H1 (cell line): ENCODE measurements around the gene SH3PXD2A. TPM values are rescaled to one million over a fixed set of nuclear protein-coding genes. Genes with fewer than 3 reads are reported as not detected.
A peak's percentile ranks its signal among the peaks of the same experiment; 100 is the strongest.

ENCODE experiments used
- CTCF ChIA-PET: fragments of 300-600 bp; sonication (Branson Sonifier 250); formaldehyde crosslinking; loops from one replicate; lab custom pipeline; 2021; ENCODE audit not compliant: partially characterized antibody; lab: Charles Lee
- POLR2A ChIA-PET: fragments of 300-600 bp; sonication (Branson Sonifier 250); formaldehyde crosslinking; loops from one replicate; lab custom pipeline; 2021; ENCODE audit warnings: inconsistent platforms; ENCODE audit not compliant: partially characterized antibody; lab: Charles Lee
- DNase-seq, 2 experiments: peaks; one replicate each; pipeline versions ENCODE4 v3.0.0 to v3.0.0-alpha.2; 2010 to 2022; ENCODE audit warnings: low spot score in 2 of 2, low read depth in 1 of 2, mixed read lengths in 1 of 2
- FAIRE-seq: peaks from 2 replicates; lab custom pipeline; 2011; peaks lifted over from hg19 to GRCh38; lab: Jason Lieb, UNC
- H2AFZ ChIP-seq: 2 replicates; pipeline ENCODE4 v1.8.1; 2012; ENCODE audit warnings: low read length, inconsistent platforms
- H2AK5ac ChIP-seq: 2 replicates; pipeline ENCODE4 v1.6.1; 2013; ENCODE audit warnings: low read depth, low read length
- H2BK120ac ChIP-seq: replicated peaks from 2 replicates; pipeline ENCODE3; 2013; ENCODE audit warnings: low read depth, low read length, inconsistent platforms
- H2BK12ac ChIP-seq: 2 replicates; pipeline ENCODE4 v1.6.1; 2013; ENCODE audit warnings: low read depth, low read length
- H2BK15ac ChIP-seq: 2 replicates; pipeline ENCODE4 v1.6.1; 2013; ENCODE audit warnings: low read length
- H2BK20ac ChIP-seq: 2 replicates; pipeline ENCODE4 v1.6.1; 2013; ENCODE audit warnings: low read length
- H2BK5ac ChIP-seq: 2 replicates; pipeline ENCODE4 v1.6.1; 2013; ENCODE audit warnings: low read depth, low read length
- H3K14ac ChIP-seq: 2 replicates; pipeline ENCODE4 v1.6.1; 2013; ENCODE audit warnings: inconsistent platforms; ENCODE audit not compliant: insufficient read length
- H3K18ac ChIP-seq: 2 replicates; pipeline ENCODE4 v1.6.1; 2013; ENCODE audit warnings: low read length; ENCODE audit errors: extremely low read depth
- H3K23ac ChIP-seq: 2 replicates; pipeline ENCODE4 v1.6.1; 2013; ENCODE audit warnings: inconsistent platforms; ENCODE audit not compliant: insufficient read length
- H3K23me2 ChIP-seq: 2 replicates; pipeline ENCODE4 v1.6.1; 2013; ENCODE audit warnings: low read depth, low read length
- H3K27ac ChIP-seq: 2 replicates; pipeline ENCODE4 v1.6.1; 2011; ENCODE audit warnings: low read depth, low read length, inconsistent platforms
- H3K27me3 ChIP-seq, 4 experiments: replicated peaks in 1 of 4; 1 replicate in 1 of 4; 2 replicates in 3 of 4; pipeline versions ENCODE4 v1.6.1 to v1.8.1; 2011 to 2013; ENCODE audit warnings: low read length in 3 of 4, mild to moderate bottlenecking in 3 of 4, inconsistent platforms in 2 of 4, mixed read lengths in 2 of 4, moderate library complexity in 1 of 4; ENCODE audit not compliant: control insufficient read depth in 3 of 4, insufficient read depth in 3 of 4; ENCODE audit errors: extremely low read depth in 1 of 4
- H3K36me3 ChIP-seq, 4 experiments: 2 replicates each; pipeline versions ENCODE4 v1.6.1 to v1.8.1; 2011 to 2013; ENCODE audit warnings: mild to moderate bottlenecking in 4 of 4, low read length in 3 of 4, moderate library complexity in 2 of 4, control low read depth in 1 of 4, inconsistent platforms in 1 of 4; ENCODE audit not compliant: insufficient read depth in 4 of 4, control insufficient read depth in 2 of 4
- H3K4ac ChIP-seq: replicated peaks from 2 replicates; pipeline ENCODE3; 2013; ENCODE audit warnings: low read length, low read depth, mixed read lengths, inconsistent platforms; ENCODE audit not compliant: insufficient read length
- H3K4me1 ChIP-seq, 4 experiments: replicated peaks in 1 of 4; 1 replicate in 1 of 4; 2 replicates in 3 of 4; pipeline versions ENCODE4 v1.6.1 to v1.8.1; 2011 to 2013; ENCODE audit warnings: low read length in 3 of 4, inconsistent platforms in 2 of 4, mixed read lengths in 1 of 4; ENCODE audit not compliant: insufficient read depth in 4 of 4, control insufficient read depth in 3 of 4
- H3K4me2 ChIP-seq, 2 experiments: 2 replicates each; pipeline versions ENCODE4 v1.6.1 to v1.8.1; 2011 to 2013; ENCODE audit warnings: low read depth in 2 of 2, low read length in 2 of 2, control low read depth in 1 of 2, inconsistent platforms in 1 of 2, mild to moderate bottlenecking in 1 of 2; ENCODE audit not compliant: insufficient read depth in 1 of 2
- H3K4me3 ChIP-seq, 4 experiments: fragments of 200-600, 300-600 bp in 1 of 4; sonication (generic), shearing (Covaris generic), sonication (Bioruptor Twin) in 1 of 4; 2 replicates each; pipeline versions ENCODE4 v1.5.1 to v1.8.1; 2011 to 2016; ENCODE audit warnings: low read length in 4 of 4, low read depth in 3 of 4, control low read depth in 2 of 4, inconsistent platforms in 2 of 4, mild to moderate bottlenecking in 2 of 4, mixed read lengths in 1 of 4, moderate library complexity in 1 of 4; ENCODE audit not compliant: insufficient read depth in 2 of 4; ENCODE audit errors: extremely low read depth in 1 of 4
- H3K56ac ChIP-seq: replicated peaks from 2 replicates; pipeline ENCODE3; 2013; ENCODE audit warnings: low read depth, mild to moderate bottlenecking, mixed read lengths, low read length, inconsistent platforms; ENCODE audit not compliant: insufficient read length
- H3K79me1 ChIP-seq: 2 replicates; pipeline ENCODE4 v1.6.1; 2013; ENCODE audit warnings: low read depth, low read length, control low read depth
- H3K79me2 ChIP-seq, 2 experiments: 2 replicates each; pipeline versions ENCODE4 v1.6.1 to v1.8.1; 2012 to 2013; ENCODE audit warnings: low read length in 2 of 2, mild to moderate bottlenecking in 2 of 2, inconsistent platforms in 1 of 2; ENCODE audit not compliant: insufficient read depth in 2 of 2, control insufficient read depth in 1 of 2
- H3K9ac ChIP-seq, 4 experiments: replicated peaks in 1 of 4; 1 replicate in 1 of 4; 2 replicates in 3 of 4; pipeline versions ENCODE4 v1.6.1 to v1.8.1; 2011 to 2013; ENCODE audit warnings: low read depth in 3 of 4, low read length in 3 of 4, control low read depth in 2 of 4, mild to moderate bottlenecking in 2 of 4, moderate library complexity in 2 of 4, inconsistent platforms in 1 of 4; ENCODE audit errors: extremely low read depth in 1 of 4
- H3K9me3 ChIP-seq, 2 experiments: 2 replicates each; pipeline versions ENCODE4 v1.6.1 to v1.8.1; 2012 to 2013; ENCODE audit warnings: mild to moderate bottlenecking in 2 of 2, moderate library complexity in 2 of 2, control low read depth in 1 of 2, inconsistent platforms in 1 of 2, low read depth in 1 of 2, low read length in 1 of 2, mixed read lengths in 1 of 2; ENCODE audit not compliant: insufficient read depth in 2 of 2
- H4K20me1 ChIP-seq, 2 experiments: replicated peaks in 1 of 2; 2 replicates each; pipeline versions ENCODE3 to v1.8.1; 2011 to 2013; ENCODE audit warnings: inconsistent platforms in 2 of 2, low read length in 2 of 2, mild to moderate bottlenecking in 1 of 2; ENCODE audit not compliant: insufficient read depth in 2 of 2, control insufficient read depth in 1 of 2
- H4K5ac ChIP-seq: 2 replicates; pipeline ENCODE4 v1.6.1; 2013; ENCODE audit warnings: low read length, low read depth, mixed read lengths, inconsistent platforms; ENCODE audit not compliant: insufficient read length
- H4K8ac ChIP-seq: 2 replicates; pipeline ENCODE4 v1.8.0; 2013; ENCODE audit warnings: mild to moderate bottlenecking, moderate library complexity, low read length, inconsistent platforms; ENCODE audit not compliant: insufficient read depth; ENCODE audit errors: extremely low read depth
- H4K91ac ChIP-seq: replicated peaks from 2 replicates; pipeline ENCODE3; 2013; ENCODE audit warnings: low read length, mixed read lengths, inconsistent platforms; ENCODE audit not compliant: insufficient read length
- CEBPB ChIP-seq: IDR thresholded peaks from 2 replicates; pipeline ENCODE4 v1.6.1; 2012; ENCODE audit warnings: low read depth, low read length
- HDAC2 ChIP-seq, 2 experiments: fragments of 300-600 bp in 1 of 2; sonication (generic) in 1 of 2; IDR thresholded peaks; 2 replicates each; pipeline ENCODE4 v1.6.1; 2011 to 2012; ENCODE audit warnings: low read depth in 2 of 2, low read length in 2 of 2, mild to moderate bottlenecking in 2 of 2, moderate library complexity in 2 of 2, borderline replicate concordance in 1 of 2, inconsistent platforms in 1 of 2
- MAFK ChIP-seq: IDR thresholded peaks from 2 replicates; pipeline ENCODE4 v1.6.1; 2012; ENCODE audit warnings: low read depth, mild to moderate bottlenecking, improper control_type of control experiment, low read length
- WGBS, 2 experiments: shearing (Covaris generic) in 1 of 2; methylation state at CpG; one replicate each; pipeline versions ENCODE4 v1.1.6 to v1.1.7; 2013 to 2015; ENCODE audit warnings: low lambda C conversion rate in 2 of 2, mixed read lengths in 2 of 2, inconsistent platforms in 1 of 2, low coverage in 1 of 2, missing lambda C conversion rate in 1 of 2; ENCODE audit not compliant: insufficient replicate concordance in 2 of 2, insufficient coverage in 1 of 2, insufficient read length in 1 of 2; ENCODE audit errors: extremely low coverage in 1 of 2, missing lambda C conversion rate in 1 of 2; 5-methylcytosine and 5-hydroxymethylcytosine counted together
- polyA plus RNA-seq, 7 experiments: library from polyadenylated mRNA; depleted of rRNA in 3 of 7; stranded (reverse) in 5 of 7; unstranded in 2 of 7; fragments of >200 nt in 5 of 7; fragments of 200-250 nt in 2 of 7; gene quantifications; 1 replicate in 5 of 7; 2 replicates in 1 of 7; 4 replicates in 1 of 7; pipeline versions ENCODE4 v1.2.1 to v1.2.3, GENCODE V29; 2011 to 2013; ENCODE audit warnings: missing spikeins in 2 of 7, mixed read lengths in 2 of 7
- total RNA-seq: library from RNA; stranded (reverse); fragmentation: NEBNext Ultra II Directional; extraction: Animal tissue kit (Norgen Biotek cat#: 25700); gene quantifications from 2 replicates; pipeline ENCODE4 v1.2.1, GENCODE V29; 2021

SH3PXD2A gene
- total and polyA plus RNA-seq, 2 of the 8 experiments (the other 6 are each of a cell fraction or from before 2014, with no cell fraction given), result 5.4 to 16.3 TPM

GRCh38 chr10:103648251-103648635 is 207.1 kb downstream of the SH3PXD2A start:
- no peak overlapping the region for H3K23ac ChIP-seq
- H2BK15ac ChIP-seq, result no peak overlapping the region
- H4K20me1 ChIP-seq, result no peaks in the 10 kb centered on the region
- H4K91ac ChIP-seq, result no peak overlapping the region
- H2BK5ac ChIP-seq, result no peak overlapping the region
- H3K4me1 ChIP-seq, result peaks cover 0 to 32% (median 22%) of the 10 kb centered on the region in 4 experiments; a peak in 6 of 7 replicates
- H2BK12ac ChIP-seq, result no peak overlapping the region
- CTCF ChIA-PET, result interaction anchor here (1.5 to 27.1 kb wide), 4 partner anchors 11 to 49 kb away, joined by 4 to 336 read pairs (median 98); no protein-coding TSS in a partner anchor
- H3K4me2 ChIP-seq, result peak overlapping the region in 1 of 2 experiments; percentile 6; a peak in 1 of 4 replicates
- no peak overlapping the region for H3K9ac ChIP-seq
- TF ChIP-seq CEBPB (no peak), MAFK (no peak), HDAC2 (IDR thresholded peaks at IDR 0.05; ENCODE audit: borderline replicate concordance in 1 of 2, low read depth in 2 of 2, low read length in 2 of 2) (no peak)
- TF ChIP-seq, all 59 proteins: peak for 0
- Histone ChIP-seq H2AFZ (no peak overlapping the region), H3K23me2 (no peaks in the 10 kb centered on the region), H3K18ac (peak overlapping the region; percentile 43; the same call in 1 of the 2 replicates), H3K36me3 (no peaks in the 10 kb centered on the region), H3K4me3 (peak overlapping the region in 1 of 4 experiments; percentile 7; a peak in 1 of 8 replicates), H3K4ac (no peak overlapping the region), H3K79me1 (no peaks in the 10 kb centered on the region; the same call in 1 of the 2 replicates), H3K27ac (no peak overlapping the region), H3K14ac (no peak overlapping the region), H3K9me3 (no peaks in the 10 kb centered on the region), H4K8ac (no peak overlapping the region), H2AK5ac (no peak overlapping the region), H4K5ac (no peak overlapping the region), H3K79me2 (0 out of 4 replicates have a peak, but pooled peaks cover 0 to 3% of the 10 kb centered on the region in 2 experiments), H3K56ac (no peak overlapping the region), H2BK20ac (no peak overlapping the region), H3K27me3 (no peaks in the 10 kb centered on the region), H2BK120ac (no peak overlapping the region)
- 66% methylated on average over 8 of the region's 8 CpGs; no CpG with 5 or more reads in 1 of the 2 experiments for WGBS, 2 experiments
- DNase-seq, result no peak
- POLR2A ChIA-PET, result interaction anchor here (1.4 to 4.3 kb wide), 2 partner anchors 11 to 12 kb away, joined by 4 to 20 read pairs; no protein-coding TSS in a partner anchor
- no peak for FAIRE-seq
